ENCODE measurements around the gene CYP46A1. TPM values are rescaled to one million over a fixed set of nuclear protein-coding genes. Genes with fewer than 3 reads are reported as not detected.

The CYP46A1 gene
- total and polyA plus RNA-seq, 4 donors = 0.33 to 2.5 (median 1.4) TPM

- H3K36me3 ChIP-seq (ENCODE audit: control insufficient read depth in 4 of 4, insufficient read depth in 4 of 4, low read length in 4 of 4) = no peaks in the 10 kb centered on the region
- no peak overlapping the region for H3K4me3 ChIP-seq
- peaks cover 0 to 2% (median 0%) of the 10 kb centered on the region in 3 donors for H3K27me3 ChIP-seq (ENCODE audit: control insufficient read depth in 3 of 3, insufficient read depth in 3 of 3, low read length in 2 of 3)
- 85 to 92% methylated on average over 9 of the region's 9 CpGs for WGBS, 2 donors
- DNase-seq (no peak), ATAC-seq (ENCODE audit: insufficient read depth, low FRiP score) (no peak)
- H3K9me3 ChIP-seq (ENCODE audit: control insufficient read depth in 4 of 4, insufficient read depth in 3 of 4, low read length in 3 of 4) = peaks cover 0 to 9% (median 0%) of the 10 kb centered on the region in 4 donors
- no peak overlapping the region for H3K27ac ChIP-seq (ENCODE audit: low read depth in 1 of 2, low read length in 1 of 2)
- no peak overlapping the region for H3K9ac ChIP-seq (ENCODE audit: insufficient read depth in 1 of 2, low read length in 2 of 2)
- no peak for TF ChIP-seq CTCF (IDR thresholded peaks at IDR 0.05; ENCODE audit: control extremely low read depth, extremely low read depth)
- no peaks in the 10 kb centered on the region for H3K4me1 ChIP-seq (ENCODE audit: control insufficient read depth in 5 of 5, insufficient read depth in 5 of 5, low read length in 5 of 5)
Observed at GRCh38 chr14:99775351-99775750, 91.3 kb downstream of the CYP46A1 start.

Other genes starting within 250 kb of the CYP46A1 start
- gene SETD3, start 203.4 kb upstream of the CYP46A1 start, total RNA-seq = 10 to 100 TPM; 59.3 to 60.9 TPM
- gene SETD3, start 203.4 kb upstream of the CYP46A1 start, polyA plus RNA-seq = 10 to 100 TPM; 36.4 to 40.2 TPM
- gene CCNK, start 202.9 kb upstream of the CYP46A1 start, total RNA-seq = 10 to 100 TPM; 45.9 to 91.9 TPM
- 10 to 100 TPM; 17.0 to 21.0 TPM for gene CCNK, start 202.9 kb upstream of the CYP46A1 start, polyA plus RNA-seq
- gene CCDC85C, start 80.1 kb upstream of the CYP46A1 start, total RNA-seq = 10 to 100 TPM in 1 of 2 donors, 1 to 10 TPM in 1; 2.8 to 19.8 TPM
- gene CCDC85C, start 80.1 kb upstream of the CYP46A1 start, polyA plus RNA-seq = 10 to 100 TPM; 16.0 to 19.2 TPM
- gene HHIPL1, start 39.2 kb upstream of the CYP46A1 start, total RNA-seq = 1 to 10 TPM; 1.7 to 4.0 TPM
- under 1 TPM; 0.31 to 0.64 TPM for gene HHIPL1, start 39.2 kb upstream of the CYP46A1 start, polyA plus RNA-seq
- 10 to 100 TPM; 31.8 to 88.0 TPM for gene EML1, start 109.1 kb downstream of the CYP46A1 start, total RNA-seq
- 10 to 100 TPM in 1 of 2 donors, 1 to 10 TPM in 1; 6.7 to 13.8 TPM for gene EML1, start 109.1 kb downstream of the CYP46A1 start, polyA plus RNA-seq

Data from lung (tissue), 12 donors.